HepG2 (cell line): ENCODE data around the gene GRIK3. TPM values are rescaled to one million over a fixed set of nuclear protein-coding genes. Genes with fewer than 3 reads are reported as not detected.

Experiments
- ATAC-seq: fragments of 200-7000 bp; cut with Tn5 transposase; 3 replicates; pipeline ENCODE4 v1.9.1; 2020; ENCODE audit warnings: mild to moderate bottlenecking, moderate library complexity
- BruUV-seq: library from RNA; stranded (reverse); fragments of 400-500 nt; replicated peaks from 2 replicates; lab custom pipeline; 2021; lab: Mats Ljungman, UMichigan
- CTCF ChIA-PET: fragments of 300-600 bp; formaldehyde crosslinking; extraction: SDS; loops from one replicate; lab custom pipeline; 2021; ENCODE audit warnings: low total read pairs, inconsistent platforms, low intra/inter-chr PET ratio; lab: Yijun Ruan, JAX
- POLR2A ChIA-PET: fragments of 350-600 bp; sonication (Branson Sonifier 250); formaldehyde crosslinking; loops from one replicate; lab custom pipeline; 2020; ENCODE audit warnings: antibody characterized with exemption, inconsistent platforms; lab: Yijun Ruan, JAX
- DNase-seq: peaks from one replicate; pipeline ENCODE4 v3.0.0-alpha.2; 2015; ENCODE audit warnings: low spot score
- FAIRE-seq: peaks from 3 replicates; lab custom pipeline; 2011; peaks lifted over from hg19 to GRCh38; lab: Jason Lieb, UNC
- H2AFZ ChIP-seq: one replicate; pipeline ENCODE4 v1.6.1; 2011; ENCODE audit warnings: low read length, inconsistent platforms
- H3K27ac ChIP-seq: fragments of 300-600 bp; 3 replicates; pipeline ENCODE4 v1.8.0; 2011; ENCODE audit warnings: mixed run types, mild to moderate bottlenecking, mixed read lengths, low read length, inconsistent platforms; ENCODE audit not compliant: insufficient read depth; ENCODE audit errors: extremely low read length
- H3K27me3 ChIP-seq, 2 experiments: fragments of 200-600 bp in 1 of 2; 2 replicates in 1 of 2; 3 replicates in 1 of 2; pipeline versions ENCODE4 v1.6.0 to v1.8.0; 2011; ENCODE audit warnings: low read length in 2 of 2, mild to moderate bottlenecking in 2 of 2, moderate library complexity in 2 of 2, inconsistent platforms in 1 of 2; ENCODE audit not compliant: insufficient read depth in 2 of 2, control insufficient read depth in 1 of 2
- H3K36me3 ChIP-seq, 2 experiments: fragments of 200-600 bp in 1 of 2; replicated peaks in 1 of 2; 2 replicates in 1 of 2; 3 replicates in 1 of 2; pipeline versions ENCODE4 v1.5.1 to v1.8.0; 2011; ENCODE audit warnings: low read length in 2 of 2, inconsistent platforms in 1 of 2; ENCODE audit not compliant: insufficient read depth in 2 of 2, control insufficient read depth in 1 of 2
- H3K4me1 ChIP-seq: 2 replicates; pipeline ENCODE4 v1.5.1; 2012; ENCODE audit warnings: low read length, inconsistent platforms; ENCODE audit not compliant: insufficient read depth
- H3K4me2 ChIP-seq: 2 replicates; pipeline ENCODE4 v1.6.0; 2011; ENCODE audit warnings: low read depth, low read length, inconsistent platforms
- H3K4me3 ChIP-seq, 3 experiments: fragments of 200-600 bp in 1 of 3; sonication (generic), shearing (Covaris generic) in 1 of 3; replicated peaks in 1 of 3; 2 replicates each; pipeline ENCODE4 v1.5.1; 2011 to 2016; ENCODE audit warnings: low read length in 3 of 3, inconsistent platforms in 2 of 3, low read depth in 2 of 3, mild to moderate bottlenecking in 2 of 3, control low read depth in 1 of 3, mixed read lengths in 1 of 3; ENCODE audit not compliant: insufficient read depth in 1 of 3
- H3K79me2 ChIP-seq: one replicate; pipeline ENCODE4 v1.6.1; 2011; ENCODE audit warnings: low read length, inconsistent platforms; ENCODE audit not compliant: insufficient read depth
- H3K9ac ChIP-seq: 2 replicates; pipeline ENCODE4 v1.6.0; 2011; ENCODE audit warnings: mild to moderate bottlenecking, low read depth, low read length, inconsistent platforms; ENCODE audit not compliant: insufficient read depth
- H3K9me3 ChIP-seq: 2 replicates; pipeline ENCODE4 v1.5.1; 2012; ENCODE audit warnings: mild to moderate bottlenecking, low read length
- H4K20me1 ChIP-seq: 2 replicates; pipeline ENCODE4 v1.6.0; 2011; ENCODE audit warnings: inconsistent platforms, mild to moderate bottlenecking, low read length, moderate library complexity; ENCODE audit not compliant: insufficient read depth
- CCAR2 ChIP-seq: fragments of 200-400 bp; formaldehyde crosslinking; optimal IDR thresholded peaks from 2 replicates; pipeline ENCODE3; 2018; ENCODE audit warnings: low read depth, mild to moderate bottlenecking, low read length, moderate library complexity
- KLF11 ChIP-seq: IDR thresholded peaks from 2 replicates; pipeline ENCODE4 v1.6.1; 2016; ENCODE audit warnings: missing compliant biosample characterization
- MZF1 ChIP-seq: sonication (generic); formaldehyde crosslinking; IDR thresholded peaks from 2 replicates; pipeline ENCODE4 v1.8.1; 2023; ENCODE audit warnings: mild to moderate bottlenecking, missing genetic modification reagents, borderline replicate concordance
- PAF1 ChIP-seq: IDR thresholded peaks from 2 replicates; pipeline ENCODE4 v1.6.1; 2016; ENCODE audit warnings: missing genetic modification reagents, missing compliant biosample characterization
- REXO4 ChIP-seq: sonication (generic); formaldehyde crosslinking; IDR thresholded peaks from 2 replicates; pipeline ENCODE4 v1.8.0; 2022; ENCODE audit warnings: missing genetic modification reagents, mild to moderate bottlenecking, borderline replicate concordance
- YEATS2 ChIP-seq: sonication (generic); formaldehyde crosslinking; IDR thresholded peaks from 2 replicates; pipeline ENCODE4 v1.4.0; 2020; ENCODE audit warnings: missing genetic modification reagents, borderline replicate concordance
- ZBTB38 ChIP-seq: sonication (generic); formaldehyde crosslinking; IDR thresholded peaks from 2 replicates; pipeline ENCODE4 v1.5.1; 2020; ENCODE audit warnings: mild to moderate bottlenecking, missing genetic modification reagents
- ZNF557 ChIP-seq: sonication (generic); formaldehyde crosslinking; IDR thresholded peaks from 2 replicates; pipeline ENCODE4 v1.4.0; 2020; ENCODE audit warnings: missing genetic modification reagents
- WGBS: methylation state at CpG from one replicate; pipeline ENCODE4 v1.1.6; 2017; ENCODE audit warnings: low lambda C conversion rate; 5-methylcytosine and 5-hydroxymethylcytosine counted together
- in situ Hi-C: cut with HindIII; loops from 2 replicates; pipeline ENCODE4 v1.10.0; 2017; ENCODE audit warnings: low pct_unique_long_range_greater_than_20kb; ENCODE audit not compliant: extremely low pct_ligation_motif_present
- intact Hi-C: fragments of 100-400 bp; cut with micrococcal nuclease; formaldehyde crosslinking; loops from one replicate; pipeline ENCODE4 v1.10.0; 2022; ENCODE audit not compliant: unreplicated experiment
- polyA plus RNA-seq, 8 experiments: library from polyadenylated mRNA; depleted of rRNA in 3 of 8; stranded (reverse) in 7 of 8; unstranded in 1 of 8; fragments of >200 nt; fragmentation: Illumina TruSeq in 4 of 8; extraction: Trizol in 4 of 8; gene quantifications; 2 replicates each; pipeline versions ENCODE4 v1.2.1 to v1.2.3, GENCODE V29; 2011 to 2016; ENCODE audit warnings: low read depth in 4 of 8, missing spikeins in 1 of 8, mixed read lengths in 1 of 8; ENCODE audit not compliant: insufficient read depth in 1 of 8
- total RNA-seq, 5 experiments: library from RNA; depleted of rRNA; stranded (reverse); fragments of >200 nt; fragmentation: Illumina TruSeq; extraction: Trizol; gene quantifications; 2 replicates each; pipeline ENCODE4 v1.2.3, GENCODE V29; 2016; ENCODE audit warnings: low read depth in 1 of 5
- TF ChIP-seq, protein P1 (sequence below): sonication (generic); formaldehyde crosslinking; IDR thresholded peaks from 2 replicates; pipeline ENCODE4 v1.5.1; 2020; ENCODE audit warnings: mild to moderate bottlenecking, moderate library complexity, missing genetic modification reagents
- TF ChIP-seq, protein P2 (sequence below): sonication (generic); formaldehyde crosslinking; IDR thresholded peaks from 2 replicates; pipeline ENCODE4 v1.4.0; 2020; ENCODE audit warnings: missing genetic modification reagents, mild to moderate bottlenecking, borderline replicate concordance
- TF ChIP-seq, protein P3 (sequence below): sonication (generic); formaldehyde crosslinking; conservative IDR thresholded peaks from 2 replicates; pipeline ENCODE4 v1.4.0; 2020; ENCODE audit warnings: mild to moderate bottlenecking, missing genetic modification reagents, moderate library complexity
- TF ChIP-seq, protein P4 (sequence below): sonication (generic); formaldehyde crosslinking; IDR thresholded peaks from 2 replicates; pipeline ENCODE4 v1.4.0; 2020; ENCODE audit warnings: mild to moderate bottlenecking, missing genetic modification reagents

The GRIK3 gene
- total and polyA plus RNA-seq, 2 of the 13 experiments (the other 11 are each of a cell fraction or from before 2014, with no cell fraction given) = not detected

DNA sequence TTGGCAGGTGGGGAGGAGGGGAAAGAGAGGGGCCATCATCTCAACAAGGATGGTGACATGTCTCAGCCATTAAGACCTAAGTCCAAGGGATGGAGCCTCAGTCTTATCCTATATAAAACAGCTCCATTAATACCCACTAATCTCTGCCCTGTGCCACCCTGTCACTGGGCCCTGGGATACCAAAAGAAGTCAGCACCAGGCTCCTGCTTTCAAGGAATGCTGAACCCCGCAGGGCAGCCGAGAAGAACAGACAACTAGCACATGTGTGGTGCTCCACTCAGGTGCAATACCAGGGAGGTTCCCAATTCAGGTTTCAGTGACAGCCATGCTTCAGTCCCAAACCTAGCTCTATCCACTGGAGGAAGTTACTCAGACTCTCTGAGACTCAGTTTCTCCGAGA, 128.4 kb downstream of the GRIK3 start:
- Histone ChIP-seq H3K79me2 (no peaks in the 10 kb centered on the region), H3K4me2 (no peak overlapping the region), H3K4me3 (no peak overlapping the region), H3K9me3 (no peaks in the 10 kb centered on the region; the same call in 1 of the 2 replicates), H3K9ac (no peak overlapping the region), H3K4me1 (no peaks in the 10 kb centered on the region), H3K27me3 (peaks cover 0 to 2% of the 10 kb centered on the region in 2 experiments; a peak in 2 of 5 replicates), H3K27ac (no peak overlapping the region), H2AFZ (no peak overlapping the region), H3K36me3 (no peaks in the 10 kb centered on the region)
- intact Hi-C loops = no loop called here
- FAIRE-seq = no peak
- no peak for ATAC-seq
- 0% methylated on average over 3 of the region's 3 CpGs for WGBS
- in situ Hi-C loops = no loop called here
- CTCF ChIA-PET = no interaction called here
- no TSS peak for BruUV-seq
- POLR2A ChIA-PET = no interaction called here
- no peak for DNase-seq
- TF ChIP-seq, protein P1, sequence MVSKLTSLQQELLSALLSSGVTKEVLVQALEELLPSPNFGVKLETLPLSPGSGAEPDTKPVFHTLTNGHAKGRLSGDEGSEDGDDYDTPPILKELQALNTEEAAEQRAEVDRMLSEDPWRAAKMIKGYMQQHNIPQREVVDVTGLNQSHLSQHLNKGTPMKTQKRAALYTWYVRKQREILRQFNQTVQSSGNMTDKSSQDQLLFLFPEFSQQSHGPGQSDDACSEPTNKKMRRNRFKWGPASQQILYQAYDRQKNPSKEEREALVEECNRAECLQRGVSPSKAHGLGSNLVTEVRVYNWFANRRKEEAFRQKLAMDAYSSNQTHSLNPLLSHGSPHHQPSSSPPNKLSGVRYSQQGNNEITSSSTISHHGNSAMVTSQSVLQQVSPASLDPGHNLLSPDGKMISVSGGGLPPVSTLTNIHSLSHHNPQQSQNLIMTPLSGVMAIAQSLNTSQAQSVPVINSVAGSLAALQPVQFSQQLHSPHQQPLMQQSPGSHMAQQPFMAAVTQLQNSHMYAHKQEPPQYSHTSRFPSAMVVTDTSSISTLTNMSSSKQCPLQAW (CRISPR knock-in tag) = no peak
- no peak for TF ChIP-seq KLF11 (CRISPR knock-in tag)
- TF ChIP-seq, protein P2, sequence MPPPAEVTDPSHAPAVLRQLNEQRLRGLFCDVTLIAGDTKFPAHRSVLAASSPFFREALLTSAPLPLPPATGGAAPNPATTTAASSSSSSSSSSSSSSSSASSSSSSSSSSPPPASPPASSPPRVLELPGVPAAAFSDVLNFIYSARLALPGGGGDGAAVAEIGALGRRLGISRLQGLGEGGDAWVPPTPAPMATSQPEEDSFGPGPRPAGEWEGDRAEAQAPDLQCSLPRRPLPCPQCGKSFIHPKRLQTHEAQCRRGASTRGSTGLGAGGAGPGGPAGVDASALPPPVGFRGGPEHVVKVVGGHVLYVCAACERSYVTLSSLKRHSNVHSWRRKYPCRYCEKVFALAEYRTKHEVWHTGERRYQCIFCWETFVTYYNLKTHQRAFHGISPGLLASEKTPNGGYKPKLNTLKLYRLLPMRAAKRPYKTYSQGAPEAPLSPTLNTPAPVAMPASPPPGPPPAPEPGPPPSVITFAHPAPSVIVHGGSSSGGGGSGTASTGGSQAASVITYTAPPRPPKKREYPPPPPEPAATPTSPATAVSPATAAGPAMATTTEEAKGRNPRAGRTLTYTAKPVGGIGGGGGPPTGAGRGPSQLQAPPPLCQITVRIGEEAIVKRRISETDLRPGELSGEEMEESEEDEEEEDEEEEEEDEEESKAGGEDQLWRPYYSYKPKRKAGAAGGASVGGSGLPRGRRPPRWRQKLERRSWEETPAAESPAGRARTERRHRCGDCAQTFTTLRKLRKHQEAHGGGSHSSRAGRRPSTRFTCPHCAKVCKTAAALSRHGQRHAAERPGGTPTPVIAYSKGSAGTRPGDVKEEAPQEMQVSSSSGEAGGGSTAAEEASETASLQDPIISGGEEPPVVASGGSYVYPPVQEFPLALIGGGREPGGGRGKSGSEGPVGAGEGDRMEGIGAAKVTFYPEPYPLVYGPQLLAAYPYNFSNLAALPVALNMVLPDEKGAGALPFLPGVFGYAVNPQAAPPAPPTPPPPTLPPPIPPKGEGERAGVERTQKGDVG (CRISPR knock-in tag) = no peak
- TF ChIP-seq, protein P3, sequence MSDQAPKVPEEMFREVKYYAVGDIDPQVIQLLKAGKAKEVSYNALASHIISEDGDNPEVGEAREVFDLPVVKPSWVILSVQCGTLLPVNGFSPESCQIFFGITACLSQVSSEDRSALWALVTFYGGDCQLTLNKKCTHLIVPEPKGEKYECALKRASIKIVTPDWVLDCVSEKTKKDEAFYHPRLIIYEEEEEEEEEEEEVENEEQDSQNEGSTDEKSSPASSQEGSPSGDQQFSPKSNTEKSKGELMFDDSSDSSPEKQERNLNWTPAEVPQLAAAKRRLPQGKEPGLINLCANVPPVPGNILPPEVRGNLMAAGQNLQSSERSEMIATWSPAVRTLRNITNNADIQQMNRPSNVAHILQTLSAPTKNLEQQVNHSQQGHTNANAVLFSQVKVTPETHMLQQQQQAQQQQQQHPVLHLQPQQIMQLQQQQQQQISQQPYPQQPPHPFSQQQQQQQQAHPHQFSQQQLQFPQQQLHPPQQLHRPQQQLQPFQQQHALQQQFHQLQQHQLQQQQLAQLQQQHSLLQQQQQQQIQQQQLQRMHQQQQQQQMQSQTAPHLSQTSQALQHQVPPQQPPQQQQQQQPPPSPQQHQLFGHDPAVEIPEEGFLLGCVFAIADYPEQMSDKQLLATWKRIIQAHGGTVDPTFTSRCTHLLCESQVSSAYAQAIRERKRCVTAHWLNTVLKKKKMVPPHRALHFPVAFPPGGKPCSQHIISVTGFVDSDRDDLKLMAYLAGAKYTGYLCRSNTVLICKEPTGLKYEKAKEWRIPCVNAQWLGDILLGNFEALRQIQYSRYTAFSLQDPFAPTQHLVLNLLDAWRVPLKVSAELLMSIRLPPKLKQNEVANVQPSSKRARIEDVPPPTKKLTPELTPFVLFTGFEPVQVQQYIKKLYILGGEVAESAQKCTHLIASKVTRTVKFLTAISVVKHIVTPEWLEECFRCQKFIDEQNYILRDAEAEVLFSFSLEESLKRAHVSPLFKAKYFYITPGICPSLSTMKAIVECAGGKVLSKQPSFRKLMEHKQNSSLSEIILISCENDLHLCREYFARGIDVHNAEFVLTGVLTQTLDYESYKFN = no peak
- TF ChIP-seq ZBTB38 (CRISPR knock-in tag) = no peak
- no peak for TF ChIP-seq PAF1 (CRISPR knock-in tag)
- TF ChIP-seq ZNF557 = no peak
- no peak for TF ChIP-seq MZF1
- TF ChIP-seq CCAR2 = no peak
- TF ChIP-seq REXO4 (CRISPR knock-in tag) = no peak
- TF ChIP-seq, protein P4, sequence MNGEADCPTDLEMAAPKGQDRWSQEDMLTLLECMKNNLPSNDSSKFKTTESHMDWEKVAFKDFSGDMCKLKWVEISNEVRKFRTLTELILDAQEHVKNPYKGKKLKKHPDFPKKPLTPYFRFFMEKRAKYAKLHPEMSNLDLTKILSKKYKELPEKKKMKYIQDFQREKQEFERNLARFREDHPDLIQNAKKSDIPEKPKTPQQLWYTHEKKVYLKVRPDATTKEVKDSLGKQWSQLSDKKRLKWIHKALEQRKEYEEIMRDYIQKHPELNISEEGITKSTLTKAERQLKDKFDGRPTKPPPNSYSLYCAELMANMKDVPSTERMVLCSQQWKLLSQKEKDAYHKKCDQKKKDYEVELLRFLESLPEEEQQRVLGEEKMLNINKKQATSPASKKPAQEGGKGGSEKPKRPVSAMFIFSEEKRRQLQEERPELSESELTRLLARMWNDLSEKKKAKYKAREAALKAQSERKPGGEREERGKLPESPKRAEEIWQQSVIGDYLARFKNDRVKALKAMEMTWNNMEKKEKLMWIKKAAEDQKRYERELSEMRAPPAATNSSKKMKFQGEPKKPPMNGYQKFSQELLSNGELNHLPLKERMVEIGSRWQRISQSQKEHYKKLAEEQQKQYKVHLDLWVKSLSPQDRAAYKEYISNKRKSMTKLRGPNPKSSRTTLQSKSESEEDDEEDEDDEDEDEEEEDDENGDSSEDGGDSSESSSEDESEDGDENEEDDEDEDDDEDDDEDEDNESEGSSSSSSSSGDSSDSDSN = no peak
- no peak for TF ChIP-seq YEATS2 (CRISPR knock-in tag)
- TF ChIP-seq, all 625 proteins: peak for 0
- no peaks in the 10 kb centered on the region for H4K20me1 ChIP-seq
